H9 (cell line): ENCODE measurements around the gene CADM1. TPM values are rescaled to one million over a fixed set of nuclear protein-coding genes. Genes with fewer than 3 reads are reported as not detected.

Source experiments
- DNase-seq: peaks from one replicate; pipeline ENCODE4 v3.0.0-alpha.2; 2017
- H2AFZ ChIP-seq: one replicate; pipeline ENCODE4 v1.6.1; 2013; ENCODE audit warnings: mild to moderate bottlenecking, low read length, control low read depth, moderate library complexity
- H2AK5ac ChIP-seq: 2 replicates; pipeline ENCODE4 v1.6.1; 2013; ENCODE audit warnings: low read length, control low read depth, mixed read lengths; ENCODE audit not compliant: insufficient read length
- H2BK120ac ChIP-seq: one replicate; pipeline ENCODE4 v1.6.1; 2013; ENCODE audit warnings: low read depth, mild to moderate bottlenecking, low read length, control low read depth, inconsistent platforms; ENCODE audit not compliant: poor library complexity, severe bottlenecking
- H2BK12ac ChIP-seq: 2 replicates; pipeline ENCODE4 v1.6.1; 2013; ENCODE audit warnings: low read length, control low read depth, mixed read lengths, low read depth; ENCODE audit not compliant: insufficient read length
- H2BK15ac ChIP-seq: 2 replicates; pipeline ENCODE4 v1.6.1; 2013; ENCODE audit warnings: low read depth, low read length, control low read depth
- H2BK20ac ChIP-seq: one replicate; pipeline ENCODE4 v1.6.1; 2013; ENCODE audit warnings: low read depth, mild to moderate bottlenecking, low read length, control low read depth, inconsistent platforms; ENCODE audit not compliant: poor library complexity, severe bottlenecking
- H2BK5ac ChIP-seq: 2 replicates; pipeline ENCODE4 v1.6.1; 2013; ENCODE audit warnings: low read length, control low read depth, mixed read lengths; ENCODE audit not compliant: insufficient read length
- H3K14ac ChIP-seq: 2 replicates; pipeline ENCODE4 v1.6.1; 2013; ENCODE audit warnings: low read length, control low read depth; ENCODE audit not compliant: insufficient read depth
- H3K18ac ChIP-seq: 2 replicates; pipeline ENCODE4 v1.6.1; 2013; ENCODE audit warnings: low read depth, mild to moderate bottlenecking, mixed read lengths, low read length, control low read depth; ENCODE audit not compliant: insufficient read length
- H3K23ac ChIP-seq: 2 replicates; pipeline ENCODE4 v1.6.1; 2013; ENCODE audit warnings: low read length, control low read depth, mixed read lengths, low read depth; ENCODE audit not compliant: insufficient read length
- H3K23me2 ChIP-seq: 2 replicates; pipeline ENCODE4 v1.6.1; 2013; ENCODE audit warnings: low read depth, mild to moderate bottlenecking, mixed read lengths, low read length, control low read depth; ENCODE audit not compliant: insufficient read length, poor library complexity, severe bottlenecking
- H3K27ac ChIP-seq: 2 replicates; pipeline ENCODE4 v1.5.1; 2013; ENCODE audit warnings: low read length, control low read depth, mixed read lengths, low read depth; ENCODE audit not compliant: insufficient read length
- H3K27me3 ChIP-seq: 2 replicates; pipeline ENCODE4 v1.6.1; 2013; ENCODE audit warnings: low read length, control low read depth, inconsistent platforms; ENCODE audit not compliant: insufficient read depth
- H3K4ac ChIP-seq: 2 replicates; pipeline ENCODE4 v1.6.1; 2013; ENCODE audit warnings: low read depth, mild to moderate bottlenecking, control low read depth, inconsistent platforms, low read length, moderate library complexity
- H3K4me1 ChIP-seq: 2 replicates; pipeline ENCODE4 v1.6.1; 2013; ENCODE audit warnings: low read length, control low read depth, inconsistent platforms; ENCODE audit not compliant: insufficient read depth
- H3K4me2 ChIP-seq: 2 replicates; pipeline ENCODE4 v1.6.1; 2013; ENCODE audit warnings: low read length, control low read depth, mixed read lengths; ENCODE audit not compliant: insufficient read length, insufficient read depth
- H3K56ac ChIP-seq: 2 replicates; pipeline ENCODE4 v1.6.1; 2013; ENCODE audit warnings: low read depth, mild to moderate bottlenecking, mixed read lengths, low read length, control low read depth; ENCODE audit not compliant: insufficient read length
- H3K79me1 ChIP-seq: 2 replicates; pipeline ENCODE4 v1.6.1; 2013; ENCODE audit warnings: low read depth, mild to moderate bottlenecking, moderate library complexity, low read length, control low read depth, inconsistent platforms; ENCODE audit not compliant: insufficient read depth, poor library complexity, severe bottlenecking
- H3K79me2 ChIP-seq: 2 replicates; pipeline ENCODE4 v1.6.1; 2013; ENCODE audit warnings: low read length, control low read depth, inconsistent platforms; ENCODE audit not compliant: insufficient read depth
- H3K9ac ChIP-seq: 2 replicates; pipeline ENCODE4 v1.6.1; 2013; ENCODE audit warnings: low read length, control low read depth, mixed read lengths; ENCODE audit not compliant: insufficient read length; ENCODE audit errors: extremely low read depth
- H3K9me3 ChIP-seq: one replicate; pipeline ENCODE4 v1.6.1; 2013; ENCODE audit warnings: low read depth, low read length, inconsistent platforms; ENCODE audit not compliant: control insufficient read depth
- H3T11ph ChIP-seq: one replicate; pipeline ENCODE4 v1.6.1; 2013; ENCODE audit warnings: mild to moderate bottlenecking, low read length, control low read depth, inconsistent platforms
- H4K20me1 ChIP-seq: one replicate; pipeline ENCODE4 v1.6.1; 2013; ENCODE audit not compliant: control insufficient read depth, insufficient read length, insufficient read depth
- H4K5ac ChIP-seq: 2 replicates; pipeline ENCODE4 v1.6.1; 2013; ENCODE audit warnings: low read depth, mild to moderate bottlenecking, mixed read lengths, low read length, control low read depth; ENCODE audit not compliant: insufficient read length
- H4K8ac ChIP-seq: replicated peaks from 2 replicates; pipeline ENCODE4 v1.6.1; 2013; ENCODE audit warnings: low read length, control low read depth, mixed read lengths, low read depth; ENCODE audit not compliant: insufficient read length
- H4K91ac ChIP-seq: 2 replicates; pipeline ENCODE4 v1.6.1; 2013; ENCODE audit warnings: low read depth, mild to moderate bottlenecking, moderate library complexity, mixed read lengths, low read length, control low read depth; ENCODE audit not compliant: insufficient read length
- H3K27ac Mint-ChIP-seq, 3 experiments: 2 replicates in 2 of 3; 3 replicates in 1 of 3; pipeline ENCODE4 v1.8.0; 2020 to 2021; ENCODE audit warnings: mixed read lengths in 3 of 3, mild to moderate bottlenecking in 1 of 3, moderate library complexity in 1 of 3
- H3K27me3 Mint-ChIP-seq: 2 replicates; pipeline ENCODE4 v1.8.0; 2021; ENCODE audit warnings: low read depth, mild to moderate bottlenecking, moderate library complexity, mixed read lengths
- H3K36me3 Mint-ChIP-seq, 3 experiments: 2 replicates in 2 of 3; 3 replicates in 1 of 3; pipeline ENCODE4 v1.8.0; 2020 to 2021; ENCODE audit warnings: low read depth in 3 of 3, mixed read lengths in 3 of 3; ENCODE audit not compliant: insufficient read depth in 1 of 3
- H3K4me1 Mint-ChIP-seq, 2 experiments: 2 replicates each; pipeline ENCODE4 v1.8.0; 2020; ENCODE audit warnings: mixed read lengths in 2 of 2
- H3K4me3 Mint-ChIP-seq, 2 experiments: 2 replicates in 1 of 2; 3 replicates in 1 of 2; pipeline ENCODE4 v1.8.0; 2020 to 2021; ENCODE audit warnings: mild to moderate bottlenecking in 2 of 2, mixed read lengths in 2 of 2, moderate library complexity in 1 of 2
- H3K9me3 Mint-ChIP-seq, 2 experiments: 2 replicates in 1 of 2; 3 replicates in 1 of 2; pipeline ENCODE4 v1.8.0; 2020; ENCODE audit warnings: mild to moderate bottlenecking in 2 of 2, mixed read lengths in 2 of 2, moderate library complexity in 1 of 2
- CTCF ChIP-seq: fragments of 200-600 bp; sonication (generic); conservative IDR thresholded peaks from 3 replicates; pipeline ENCODE4 v1.8.0; 2021; ENCODE audit warnings: antibody characterized with exemption, mild to moderate bottlenecking
- WGBS: extraction: QIAGEN DNeasy Blood & Tissue Kit; methylation state at CpG from one replicate; pipeline ENCODE4 v1.1.7; 2013; ENCODE audit warnings: missing lambda C conversion rate, low lambda C conversion rate, mixed read lengths; ENCODE audit not compliant: insufficient read length; ENCODE audit errors: extremely low coverage; 5-methylcytosine and 5-hydroxymethylcytosine counted together
- total RNA-seq: library from RNA; stranded (reverse); gene quantifications from 2 replicates; pipeline ENCODE4 v1.2.1, GENCODE V29; 2021

Gene CADM1
- total RNA-seq, 1 experiment from 2014 or later: 11.9 TPM

- H3K4me1 Mint-ChIP-seq: peaks cover 21 to 31% of the 10 kb centered on the region in 2 experiments
- Histone ChIP-seq H2BK12ac (no peak overlapping the region), H2BK5ac (no peak overlapping the region), H3K23me2 (no peaks in the 10 kb centered on the region), H3K27me3 (no peaks in the 10 kb centered on the region), H3K56ac (no peak overlapping the region), H3K27ac (no peak overlapping the region), H3K18ac (no peak overlapping the region), H3K9ac (no peak overlapping the region), H4K91ac (no peak overlapping the region), H2BK120ac (no peak overlapping the region), H2AFZ (no peak overlapping the region), H4K8ac (no peak overlapping the region), H4K20me1 (no peaks in the 10 kb centered on the region), H2AK5ac (no peak overlapping the region), H4K5ac (no peak overlapping the region), H3K79me1 (no peaks in the 10 kb centered on the region), H2BK20ac (no peak overlapping the region), H3K4ac (no peak overlapping the region), H3K4me2 (no peak overlapping the region), H3K4me1 (peaks cover 3% of the 10 kb centered on the region; the same call in 1 of the 2 replicates), H3K79me2 (no peaks in the 10 kb centered on the region), H3K23ac (no peak overlapping the region), H3T11ph (no peak overlapping the region), H2BK15ac (no peak overlapping the region), H3K14ac (no peak overlapping the region), H3K9me3 (no peaks in the 10 kb centered on the region)
- H3K36me3 Mint-ChIP-seq: no peaks in the 10 kb centered on the region
- WGBS: no CpG with 5 or more reads among the region's 4 CpGs
- no peak overlapping the region for H3K4me3 Mint-ChIP-seq
- no peak overlapping the region for H3K27ac Mint-ChIP-seq
- peaks cover 0 to 3% of the 10 kb centered on the region in 2 experiments; a peak in 1 of 5 replicates for H3K9me3 Mint-ChIP-seq
- peaks cover 11% of the 10 kb centered on the region for H3K27me3 Mint-ChIP-seq
- TF ChIP-seq CTCF: no peak
- no peak for DNase-seq
Observed at GRCh38 chr11:115521825-115522224, 17.6 kb upstream of the CADM1 start.
